RWPE1 (cell line): ENCODE measurements around the gene C5orf58.

Experiments used
- CTCF ChIA-PET: fragments of 350-600 bp; sonication (Branson Sonifier 250); formaldehyde crosslinking; extraction: SDS; loops from one replicate; lab custom pipeline; 2021; lab: Yijun Ruan, JAX
- POLR2A ChIA-PET: fragments of 400-600 bp; formaldehyde crosslinking; extraction: SDS; loops from one replicate; lab custom pipeline; 2020; ENCODE audit warnings: antibody characterized with exemption; ENCODE audit not compliant: low non-redundant PET; lab: Yijun Ruan, JAX
- DNase-seq: peaks from one replicate; pipeline ENCODE4 v3.0.0; 2012; ENCODE audit warnings: low spot score
- H3K27ac ChIP-seq: fragments of 450-650 bp; 2 replicates; pipeline ENCODE4 v1.5.1; 2017
- CTCF ChIP-seq: fragments of 450-650 bp; conservative IDR thresholded peaks from 2 replicates; pipeline ENCODE4 v1.5.1; 2017; ENCODE audit warnings: low read depth, mild to moderate bottlenecking

Gene C5orf58

DNA sequence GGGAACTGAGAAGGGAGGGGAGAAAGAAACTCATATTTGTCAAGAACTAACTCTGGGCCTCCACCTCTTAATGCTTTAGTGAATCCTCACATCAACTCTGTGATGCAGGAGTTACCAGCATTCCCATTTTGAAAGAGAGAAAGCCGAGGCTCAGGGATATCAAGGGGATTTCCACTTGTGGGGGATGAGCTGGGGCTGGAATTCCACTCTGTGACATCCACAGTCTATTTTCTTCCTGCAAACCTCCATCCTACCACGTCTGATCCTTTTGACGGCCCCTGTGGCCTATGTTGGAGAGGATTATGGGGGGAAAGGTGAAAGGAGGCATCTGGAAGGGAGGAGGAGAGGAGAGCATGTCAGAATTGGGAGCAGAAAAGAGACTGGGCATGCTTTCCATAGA, 55.8 kb downstream of the C5orf58 start:
- ChIA-PET CTCF (no interaction called here), POLR2A (no interaction called here)
- H3K27ac ChIP-seq: no peak overlapping the region
- no peak for TF ChIP-seq CTCF
- no peak for DNase-seq

DNA sequence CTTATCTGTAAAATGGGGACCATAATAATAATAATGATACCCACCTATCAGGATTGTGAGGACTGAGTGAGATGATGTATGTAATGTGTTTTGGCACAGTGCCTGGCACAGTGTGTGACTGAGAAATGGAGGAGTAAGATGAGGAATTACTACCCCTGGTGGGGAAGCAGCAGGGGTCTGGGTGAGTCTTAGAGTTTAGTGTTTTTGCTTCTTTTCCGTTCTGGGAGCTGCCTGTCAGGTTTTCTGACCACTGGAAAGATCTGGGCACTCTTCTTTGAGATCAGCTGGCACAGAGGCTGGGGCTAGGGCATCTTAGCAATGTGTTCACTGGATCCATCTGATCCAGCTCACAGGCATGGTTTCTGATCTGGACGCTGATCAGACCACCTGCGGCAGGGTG, 56.3 kb downstream of the C5orf58 start:
- POLR2A ChIA-PET: no interaction called here
- CTCF ChIA-PET: no interaction called here
- TF ChIP-seq CTCF: no peak
- no peak for DNase-seq
- no peak overlapping the region for H3K27ac ChIP-seq

DNA sequence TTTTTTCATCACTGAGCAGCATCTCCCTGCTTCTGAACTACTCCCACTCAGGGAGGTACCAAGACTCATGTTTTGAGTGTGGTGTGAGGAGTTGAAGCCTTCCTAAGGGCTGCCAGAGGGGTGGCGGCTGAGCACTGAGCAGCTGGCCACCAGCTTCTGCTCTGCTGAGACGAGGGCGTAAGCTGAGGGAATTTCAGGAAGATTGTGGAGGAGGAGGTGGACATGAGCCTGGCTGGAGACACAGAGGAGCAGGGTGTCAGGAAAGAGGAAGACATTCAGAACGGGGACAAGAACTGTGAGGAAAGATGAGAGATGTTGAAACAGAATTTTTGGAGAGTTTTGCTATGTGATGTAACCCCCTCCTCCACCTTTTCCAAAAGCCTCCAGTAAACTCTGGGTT, 57.0 kb downstream of the C5orf58 start:
- ChIA-PET POLR2A (no interaction called here), CTCF (interaction anchor here (0.6 to 0.7 kb wide), 2 partner anchors 11 to 50 kb away, joined by 3 read pairs; no protein-coding TSS in a partner anchor)
- no peak overlapping the region for H3K27ac ChIP-seq
- no peak for TF ChIP-seq CTCF
- no peak for DNase-seq

DNA sequence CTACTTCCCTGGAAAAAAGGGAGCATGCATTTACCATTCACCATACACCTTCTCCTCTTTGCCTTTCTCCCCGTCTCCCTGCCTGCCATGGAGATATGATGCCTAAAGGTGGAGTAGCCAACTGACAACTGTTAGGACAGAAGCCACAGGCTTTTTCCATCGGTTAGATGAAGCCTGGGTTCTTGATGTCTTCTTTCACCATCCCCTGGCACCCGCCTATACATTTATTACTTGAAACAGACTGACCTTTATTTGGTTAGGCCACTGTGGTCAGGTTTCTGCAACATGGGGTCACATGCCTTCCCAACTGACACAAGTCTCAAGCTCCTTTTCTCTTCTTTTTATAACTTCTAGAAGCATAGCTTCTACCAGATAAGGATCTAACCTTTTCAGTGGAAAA, 57.7 kb downstream of the C5orf58 start:
- no peak overlapping the region for H3K27ac ChIP-seq
- CTCF ChIA-PET: interaction anchor here (0.6 kb wide), 2 partner anchors 49 to 117 kb away, joined by 3 read pairs; no protein-coding TSS in a partner anchor
- TF ChIP-seq CTCF: no peak
- DNase-seq: no peak
- POLR2A ChIA-PET: no interaction called here

DNA sequence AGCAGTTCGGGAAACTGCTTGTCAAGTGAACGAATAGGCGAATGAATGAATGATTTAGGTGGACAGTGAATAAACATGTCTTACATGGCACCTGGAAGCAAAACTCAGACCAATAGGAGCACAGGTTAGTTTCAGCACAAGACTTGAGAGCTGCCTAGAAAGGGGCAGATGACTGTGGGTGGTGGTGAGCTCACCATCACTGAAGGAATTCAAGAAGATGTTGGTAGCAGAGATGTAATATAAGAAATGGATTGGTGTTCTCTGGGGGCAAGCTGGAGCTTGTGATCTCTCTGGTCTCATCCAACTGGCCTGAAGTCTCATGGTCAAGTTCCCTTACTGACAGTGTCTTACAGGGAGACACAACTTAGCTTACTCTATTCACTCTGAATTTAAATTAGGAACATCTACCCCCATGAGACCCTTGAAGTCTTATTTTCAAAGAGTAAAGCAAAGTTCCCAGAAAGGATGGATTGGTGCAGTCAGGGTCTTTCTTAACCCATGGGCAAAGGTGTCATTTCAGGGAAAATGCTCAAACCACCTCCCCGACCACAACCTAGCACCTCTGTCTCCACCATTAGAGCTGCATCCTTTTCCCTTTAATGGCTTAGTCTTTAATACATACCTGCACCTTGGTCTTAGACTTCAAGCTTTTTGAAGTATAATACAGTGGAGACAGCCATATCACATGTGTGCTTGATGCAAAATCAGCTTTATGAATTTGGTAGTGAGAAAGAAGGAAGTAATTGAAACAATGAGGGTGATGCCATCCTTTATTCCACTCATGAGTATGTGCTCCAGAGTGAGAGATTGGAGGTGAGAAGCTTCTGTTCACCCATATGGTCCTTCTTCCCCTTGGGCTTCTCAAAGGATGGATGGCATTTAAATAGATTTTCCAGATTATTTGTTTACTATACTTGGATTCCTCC, 59.7 kb downstream of the C5orf58 start:
- ChIA-PET POLR2A (interaction anchor here (0.6 kb wide), 1 partner anchor 54 kb away, joined by 3 read pairs; no protein-coding TSS in a partner anchor), CTCF (interaction anchor here (0.6 to 0.7 kb wide), 3 partner anchors 10 to 454 kb away, joined by 3 to 4 read pairs (median 3); no protein-coding TSS in a partner anchor)
- no peak for TF ChIP-seq CTCF
- DNase-seq: no peak
- H3K27ac ChIP-seq: no peak overlapping the region

DNA sequence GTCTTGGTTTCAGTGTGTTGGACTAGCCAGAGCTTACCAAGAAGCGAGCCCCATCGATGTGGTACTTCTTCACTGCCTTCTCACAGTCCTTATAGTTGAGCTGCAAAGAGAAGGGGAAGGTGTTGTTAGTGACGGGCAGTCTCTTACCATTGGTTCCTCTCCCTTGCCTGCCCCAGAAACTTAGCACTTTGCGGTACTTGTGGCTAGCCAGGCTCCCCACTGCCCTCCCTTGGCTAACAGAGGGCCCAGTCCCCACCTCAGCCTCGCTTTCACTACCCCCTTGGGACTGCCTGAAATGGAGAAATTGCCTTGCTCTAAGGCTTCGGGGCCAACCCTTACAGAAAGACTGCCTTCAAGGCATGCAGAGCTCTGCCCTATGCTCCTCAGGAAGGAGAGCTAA, 60.5 kb downstream of the C5orf58 start:
- ChIA-PET CTCF (no interaction called here), POLR2A (no interaction called here)
- H3K27ac ChIP-seq: no peak overlapping the region
- no peak for DNase-seq
- no peak for TF ChIP-seq CTCF
